Measurements from ENCODE around the gene LRRC4. TPM values are rescaled to one million over a fixed set of nuclear protein-coding genes. Genes with fewer than 3 reads are reported as not detected.

LRRC4 gene, protein sequence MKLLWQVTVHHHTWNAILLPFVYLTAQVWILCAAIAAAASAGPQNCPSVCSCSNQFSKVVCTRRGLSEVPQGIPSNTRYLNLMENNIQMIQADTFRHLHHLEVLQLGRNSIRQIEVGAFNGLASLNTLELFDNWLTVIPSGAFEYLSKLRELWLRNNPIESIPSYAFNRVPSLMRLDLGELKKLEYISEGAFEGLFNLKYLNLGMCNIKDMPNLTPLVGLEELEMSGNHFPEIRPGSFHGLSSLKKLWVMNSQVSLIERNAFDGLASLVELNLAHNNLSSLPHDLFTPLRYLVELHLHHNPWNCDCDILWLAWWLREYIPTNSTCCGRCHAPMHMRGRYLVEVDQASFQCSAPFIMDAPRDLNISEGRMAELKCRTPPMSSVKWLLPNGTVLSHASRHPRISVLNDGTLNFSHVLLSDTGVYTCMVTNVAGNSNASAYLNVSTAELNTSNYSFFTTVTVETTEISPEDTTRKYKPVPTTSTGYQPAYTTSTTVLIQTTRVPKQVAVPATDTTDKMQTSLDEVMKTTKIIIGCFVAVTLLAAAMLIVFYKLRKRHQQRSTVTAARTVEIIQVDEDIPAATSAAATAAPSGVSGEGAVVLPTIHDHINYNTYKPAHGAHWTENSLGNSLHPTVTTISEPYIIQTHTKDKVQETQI
- not detected in 2 replicates for total RNA-seq (2014; rRNA removed; shearing (Covaris generic))
- polyA plus RNA-seq (2014; cell fraction: nucleus; rRNA removed) = not detected in 2 replicates

DNA sequence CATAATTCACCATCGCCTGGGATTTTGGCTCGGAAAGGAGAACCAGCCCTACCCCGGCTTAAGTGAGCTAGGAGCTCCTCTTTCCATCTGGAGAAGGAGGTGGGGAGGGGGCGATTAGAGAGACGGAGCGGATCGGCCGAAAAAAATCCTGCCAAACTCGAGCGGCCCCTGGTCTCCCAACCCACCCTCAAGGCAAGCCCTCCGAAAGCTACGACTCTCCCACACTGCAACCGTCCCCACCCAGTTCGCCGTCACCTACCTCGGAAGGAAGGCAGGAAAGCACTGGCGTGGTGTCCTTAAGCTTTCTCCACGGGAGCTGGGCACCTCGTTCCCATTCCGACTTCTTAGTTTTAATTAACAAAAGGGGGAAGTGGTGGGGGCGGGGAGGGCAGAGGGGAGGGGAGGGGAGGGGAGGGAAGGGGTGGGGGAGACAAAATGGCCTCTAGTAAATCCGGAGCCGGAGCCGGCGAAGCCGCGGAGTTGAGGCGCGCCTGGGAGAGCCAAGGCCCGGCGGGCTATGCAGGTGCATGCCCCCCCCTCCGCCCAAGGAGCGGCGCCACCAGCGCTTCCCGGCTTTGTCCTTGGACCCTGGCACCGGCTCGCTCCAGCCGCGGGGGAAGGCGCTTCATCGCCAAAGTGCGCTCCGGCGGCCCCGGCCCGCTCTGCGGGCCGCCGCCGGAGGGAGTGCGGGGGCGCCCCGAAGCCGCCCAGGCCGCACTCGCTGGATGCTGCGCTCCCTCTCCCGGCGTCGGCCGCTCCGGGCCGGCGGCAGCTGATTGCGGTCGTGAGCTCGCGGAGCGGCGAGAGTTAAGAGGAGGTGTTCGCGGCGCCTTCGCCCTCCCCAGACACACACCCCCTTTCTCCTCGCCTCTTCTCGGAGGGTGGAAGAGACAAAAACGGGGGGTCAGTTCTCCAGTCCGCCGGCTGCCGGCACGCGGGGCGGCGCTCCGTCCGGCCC, at the start of gene LRRC4:
LRRC4 (minus strand) TSS at position 784 of the 958 bp plus-strand sequence. CDS start 797 bp downstream, outside the sequence.
- no peak for DNase-seq (ENCODE audit: extremely low read depth, low read depth)

DNA sequence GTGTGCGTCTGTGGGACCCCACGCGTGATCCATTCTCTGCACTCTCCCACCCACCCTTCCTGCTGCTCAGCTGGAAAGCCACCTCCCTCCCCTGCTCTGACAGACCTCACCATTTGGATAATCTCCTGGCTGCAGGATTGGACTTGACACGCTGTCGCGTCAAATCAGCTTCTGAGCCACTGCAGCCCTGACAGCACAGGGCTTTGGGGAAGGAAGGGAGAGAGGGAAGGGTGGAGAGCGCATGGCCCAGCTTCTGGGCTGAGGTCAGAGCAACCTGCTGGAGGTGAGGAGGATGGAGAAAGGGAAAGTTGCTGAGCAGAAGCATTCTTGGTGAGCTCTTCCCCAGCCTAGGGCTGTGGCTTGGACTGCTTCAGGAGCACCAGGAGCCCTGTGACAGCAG, 48.9 kb upstream of the LRRC4 start:
- DNase-seq (ENCODE audit: extremely low read depth, low read depth) = no peak

DNA sequence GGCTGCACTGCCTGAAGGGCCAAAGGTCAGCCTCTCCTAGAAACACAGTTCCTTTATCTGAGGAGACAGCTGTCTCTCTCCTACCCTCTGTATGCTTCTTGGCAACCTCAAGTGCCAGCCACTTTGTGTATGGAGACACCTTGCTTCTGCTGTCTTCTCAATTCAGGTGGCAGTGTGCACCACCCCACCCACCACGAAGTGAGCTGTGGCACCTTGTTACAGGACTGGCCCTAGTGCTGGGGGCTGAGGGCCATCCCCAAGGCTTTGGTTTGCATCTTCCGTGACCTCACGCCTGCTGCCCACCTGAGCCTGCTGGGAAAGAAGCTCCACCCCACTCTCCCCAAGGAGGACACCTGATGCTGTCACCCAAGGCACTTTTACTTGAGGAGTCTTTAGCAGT, 47.1 kb upstream of the LRRC4 start:
- no peak for DNase-seq (ENCODE audit: extremely low read depth, low read depth)

DNA sequence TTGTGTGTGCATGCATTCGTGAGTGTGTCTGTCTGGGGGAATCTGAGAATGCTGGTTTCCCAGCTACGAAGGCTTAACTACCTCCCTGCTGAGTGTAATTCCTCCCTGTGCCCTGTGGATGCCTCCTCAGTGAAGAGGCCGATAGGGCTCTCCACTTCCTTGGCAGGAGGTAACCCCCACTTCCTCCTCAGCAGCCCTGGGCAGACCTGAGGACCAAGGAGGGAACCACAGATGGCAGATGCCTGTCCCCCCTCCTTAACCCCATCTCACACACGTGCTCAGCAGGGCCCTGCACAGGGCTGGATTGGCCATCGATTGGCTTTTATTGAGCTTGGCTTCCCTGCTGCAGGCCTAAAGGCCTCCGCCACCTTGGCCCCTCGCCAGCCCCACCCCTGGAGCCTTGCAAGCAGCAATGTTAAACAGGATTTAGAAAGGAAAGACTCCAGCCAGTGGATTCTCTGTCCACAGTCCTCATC, 45.6 kb upstream of the LRRC4 start:
- DNase-seq (ENCODE audit: extremely low read depth, low read depth) = no peak

DNA sequence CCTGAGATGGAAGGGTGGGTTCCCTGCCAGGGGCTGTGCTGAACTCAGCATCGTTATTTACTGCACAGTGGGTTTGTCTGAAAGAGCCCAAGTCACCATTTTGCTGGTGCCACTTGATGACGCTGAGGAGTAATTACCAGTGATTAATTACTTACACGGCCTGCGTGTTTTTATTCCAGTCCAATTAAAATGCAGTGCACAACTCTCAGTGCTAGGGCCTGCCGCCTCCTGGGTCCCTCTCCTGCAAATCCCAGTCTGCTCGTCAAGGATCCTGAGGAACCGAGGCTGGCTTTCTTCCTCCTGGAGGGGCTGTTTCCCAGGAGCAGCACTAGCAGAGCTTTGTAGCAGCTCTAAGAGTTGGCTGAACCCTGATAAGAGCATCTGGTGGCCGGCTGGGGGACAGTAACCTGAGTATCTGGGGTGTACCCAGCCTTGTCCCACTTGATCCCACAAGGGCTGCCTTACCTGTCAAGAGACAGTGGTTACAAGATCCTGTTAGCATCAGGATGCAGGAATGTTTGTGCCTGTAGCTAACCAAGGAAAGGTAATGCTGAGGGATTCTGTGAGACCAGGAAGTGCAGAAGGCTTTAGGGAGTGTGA, 45.1 kb upstream of the LRRC4 start:
- no peak for DNase-seq (ENCODE audit: extremely low read depth, low read depth)

DNA sequence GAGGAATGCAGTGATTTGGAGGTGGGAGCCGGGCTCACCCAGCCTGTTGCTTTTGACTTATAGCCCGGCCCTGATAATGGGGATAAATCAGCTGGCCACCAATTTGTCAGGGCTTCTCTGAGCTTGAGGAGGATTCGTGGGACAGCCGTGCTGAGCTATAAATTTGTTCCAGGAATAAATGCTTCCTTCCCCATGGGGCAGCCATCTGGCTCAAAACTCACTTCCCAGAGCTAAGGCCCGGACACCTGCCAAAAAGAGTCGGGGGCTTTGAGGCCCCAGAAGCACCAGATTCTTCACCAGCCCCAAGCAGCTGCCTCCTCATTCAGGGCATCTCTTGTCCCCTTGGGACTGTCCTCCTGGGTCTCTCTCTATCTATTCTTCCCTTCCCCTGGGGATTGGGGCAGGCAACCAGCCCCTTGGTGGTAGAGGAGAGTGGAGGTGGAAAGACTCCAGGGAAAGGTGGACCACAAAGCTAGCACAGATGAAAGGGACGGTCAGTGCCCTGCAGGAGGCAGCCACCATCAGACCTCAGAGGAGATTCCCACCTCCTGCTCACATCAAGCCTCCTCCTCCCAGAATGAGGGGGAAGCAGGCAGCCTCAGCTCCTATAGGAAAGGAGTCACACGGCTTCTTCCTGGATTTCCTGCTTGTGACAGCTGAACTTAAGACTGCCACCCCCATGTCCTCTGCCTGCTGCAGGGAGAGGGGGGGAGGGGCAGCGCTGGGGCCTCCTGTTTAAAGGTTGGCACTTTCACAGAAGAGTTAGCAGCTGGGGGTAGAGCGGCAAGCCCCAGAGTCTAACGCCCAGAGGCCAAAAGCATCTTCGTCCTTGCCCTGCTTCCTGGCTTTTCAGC, 44.2 kb upstream of the LRRC4 start:
- no peak for DNase-seq (ENCODE audit: extremely low read depth, low read depth)

DNA sequence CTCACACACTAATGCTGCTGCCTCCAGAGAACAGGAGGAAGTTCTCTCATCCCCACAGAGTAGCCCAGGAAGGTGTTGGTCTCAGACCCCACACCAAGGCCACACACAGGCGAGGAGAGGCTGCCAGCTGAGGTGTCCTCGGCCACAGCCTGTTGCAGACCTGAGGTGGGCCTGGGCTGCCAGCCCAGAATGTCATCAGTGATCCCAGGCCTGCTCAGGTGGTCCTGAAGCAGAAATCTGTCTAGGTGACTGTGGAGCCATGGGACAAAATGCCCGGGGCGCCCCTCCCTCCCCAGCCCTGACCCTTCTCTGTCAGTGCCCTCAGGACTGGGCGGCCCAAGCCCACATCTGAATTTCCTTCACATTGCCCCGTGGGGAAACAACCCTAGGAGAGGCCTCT, 43.5 kb upstream of the LRRC4 start:
- DNase-seq (ENCODE audit: extremely low read depth, low read depth) = no peak

DNA sequence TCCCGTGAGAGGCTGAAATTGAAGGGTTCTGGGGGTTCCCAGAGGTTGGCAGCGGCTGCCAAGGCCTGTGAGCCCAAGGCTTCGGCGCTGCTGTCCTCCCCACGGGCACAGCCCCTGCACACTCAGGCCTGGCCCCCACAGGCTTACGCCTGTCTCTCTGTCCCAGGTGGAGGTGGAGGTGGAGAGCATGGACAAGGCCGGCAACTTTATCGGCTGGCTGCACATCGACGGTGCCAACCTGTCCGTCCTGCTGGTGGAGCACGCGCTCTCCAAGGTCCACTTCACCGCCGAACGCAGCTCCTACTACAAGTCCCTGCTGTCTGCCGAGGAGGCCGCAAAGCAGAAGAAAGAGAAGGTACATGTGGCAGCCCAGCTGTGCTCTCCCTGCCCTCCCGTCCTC, 43.1 kb upstream of the LRRC4 start:
- no peak for DNase-seq (ENCODE audit: extremely low read depth, low read depth)

DNA sequence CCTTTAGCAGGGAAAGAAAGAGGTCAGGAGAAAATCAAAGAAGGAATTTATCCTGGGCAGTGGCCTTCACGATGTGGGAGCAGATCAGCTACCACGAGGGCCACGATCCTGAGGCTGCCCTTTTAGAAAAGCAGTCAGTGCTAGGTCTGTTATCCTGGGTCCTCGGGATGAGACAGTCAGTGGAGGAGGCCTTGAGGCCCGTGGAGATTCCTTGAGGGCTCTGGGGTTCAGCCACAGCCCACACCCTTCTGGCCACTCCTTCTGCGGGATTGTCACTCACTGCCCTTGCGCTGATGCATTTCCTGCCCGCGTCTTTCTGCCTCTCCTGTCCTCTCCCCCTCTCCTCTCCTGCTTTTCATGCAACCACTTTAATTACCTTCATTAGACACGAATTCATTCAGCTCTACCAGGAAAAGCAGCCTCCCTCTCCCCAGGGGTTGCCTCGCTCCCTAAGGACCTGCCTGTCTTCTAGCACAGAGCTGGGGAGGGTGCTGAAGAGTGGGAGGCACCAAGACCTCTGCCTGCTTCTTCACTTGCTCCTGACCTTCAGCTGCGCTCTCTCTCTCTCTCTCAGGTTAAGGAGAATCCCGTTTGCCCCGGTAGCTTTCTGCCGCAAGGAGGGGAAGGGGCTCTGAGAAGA, 42.6 kb upstream of the LRRC4 start:
- no peak for DNase-seq (ENCODE audit: extremely low read depth, low read depth)

DNA sequence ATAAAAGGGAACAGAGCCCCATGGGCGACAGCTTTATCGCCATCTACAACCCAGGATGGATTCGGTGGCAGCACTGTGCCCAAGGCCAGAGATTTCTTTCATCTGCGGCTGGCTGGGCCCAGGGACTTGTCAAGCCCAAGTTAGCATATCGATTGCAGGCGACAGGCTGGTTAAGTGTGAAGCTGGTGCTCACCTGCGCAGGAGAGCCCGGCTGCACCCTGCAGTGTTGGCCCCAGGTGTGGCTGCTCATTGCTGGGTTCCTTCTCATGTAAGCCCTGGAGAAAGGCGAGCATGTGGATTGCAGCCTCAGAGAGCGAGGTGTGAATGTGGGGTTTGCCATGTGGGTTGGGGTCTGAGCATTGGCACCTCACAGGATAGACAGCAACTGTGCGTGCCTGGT, 40.6 kb upstream of the LRRC4 start:
- no peak for DNase-seq (ENCODE audit: extremely low read depth, low read depth)

DNA sequence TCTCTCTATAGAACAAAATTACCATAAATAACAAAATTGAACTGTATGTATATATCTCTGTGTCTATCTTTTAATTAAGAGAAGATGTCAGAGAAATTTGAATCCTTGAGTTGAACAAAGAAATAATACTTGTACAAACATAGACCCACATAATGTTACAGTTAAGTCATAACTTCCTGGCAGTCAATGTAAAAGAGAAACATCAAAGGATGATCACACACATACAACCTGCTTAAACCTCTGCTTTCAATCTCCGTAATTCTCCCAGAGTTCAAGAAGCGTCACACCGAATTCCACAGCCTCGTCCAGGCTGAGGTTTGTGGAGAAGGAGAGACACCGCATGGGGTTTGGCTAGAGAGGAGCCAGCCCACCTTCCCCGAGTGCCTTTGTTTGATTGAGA, 40.1 kb upstream of the LRRC4 start:
- DNase-seq (ENCODE audit: extremely low read depth, low read depth) = no peak

DNA sequence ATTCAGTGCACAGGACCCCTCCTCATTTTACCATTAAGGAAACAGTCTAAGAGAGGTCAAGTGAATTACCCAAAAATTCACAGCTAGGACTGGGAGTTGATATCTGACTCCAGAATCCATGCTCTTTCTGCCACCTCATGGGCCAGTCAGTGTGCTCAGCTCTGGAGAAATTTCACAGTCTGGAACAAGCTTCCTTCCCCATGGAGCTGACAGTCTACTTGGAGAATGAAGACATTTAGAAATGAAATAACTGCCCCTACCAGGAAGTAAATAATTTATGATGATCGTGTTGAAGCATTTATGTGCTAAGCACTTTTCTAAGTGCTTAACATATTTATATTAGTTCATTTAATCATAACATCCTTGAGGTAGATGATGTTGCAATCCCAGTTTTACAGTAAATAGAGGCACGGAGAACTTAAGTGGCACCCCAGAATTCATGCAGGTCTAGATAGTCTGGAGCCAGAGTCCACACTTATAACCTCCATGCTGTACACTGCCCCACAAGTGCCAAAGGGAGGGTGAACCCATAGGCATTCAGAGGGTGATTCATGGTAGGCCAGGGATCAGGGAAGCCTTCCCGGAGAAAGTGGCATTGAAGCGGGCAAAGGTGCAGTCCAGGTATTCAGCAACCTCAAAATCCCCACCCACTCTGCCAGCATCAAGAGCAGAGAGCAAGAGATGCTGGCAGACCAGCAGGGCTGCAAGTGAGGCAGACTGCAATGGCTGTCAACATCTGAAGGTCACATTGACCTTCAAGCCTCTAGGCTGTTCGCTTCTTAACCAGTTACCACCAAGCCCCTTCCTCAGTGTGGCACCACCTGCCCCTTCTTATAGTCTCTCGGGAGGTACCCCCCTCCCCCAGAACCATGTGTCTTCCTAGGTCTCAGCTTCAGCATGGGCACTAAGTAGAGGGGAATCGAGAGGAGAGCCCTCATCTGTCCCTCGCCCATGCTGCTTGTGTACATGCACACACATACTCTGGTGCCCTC, 38.4 kb upstream of the LRRC4 start:
- DNase-seq (ENCODE audit: extremely low read depth, low read depth) = no peak

DNA sequence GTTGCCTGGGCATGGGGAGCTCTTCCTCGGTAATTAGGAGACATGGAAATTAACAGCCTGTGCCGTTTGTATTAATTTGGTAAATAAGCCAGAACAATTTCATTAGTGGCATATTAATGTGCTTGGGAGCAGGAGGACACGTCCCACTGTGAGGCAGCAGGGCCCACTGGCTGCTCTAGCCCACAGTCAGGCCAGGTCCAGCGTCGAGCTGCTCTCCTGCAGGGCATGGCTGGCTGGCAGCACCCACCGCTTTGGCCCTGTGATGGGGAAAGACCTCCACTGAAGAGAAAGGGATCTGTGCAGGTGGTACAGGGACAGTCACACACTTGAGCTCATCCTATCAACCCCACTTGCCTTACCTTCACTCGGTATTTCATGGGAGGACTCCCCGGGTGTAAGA, 37.5 kb upstream of the LRRC4 start:
- no peak for DNase-seq (ENCODE audit: extremely low read depth, low read depth)

DNA sequence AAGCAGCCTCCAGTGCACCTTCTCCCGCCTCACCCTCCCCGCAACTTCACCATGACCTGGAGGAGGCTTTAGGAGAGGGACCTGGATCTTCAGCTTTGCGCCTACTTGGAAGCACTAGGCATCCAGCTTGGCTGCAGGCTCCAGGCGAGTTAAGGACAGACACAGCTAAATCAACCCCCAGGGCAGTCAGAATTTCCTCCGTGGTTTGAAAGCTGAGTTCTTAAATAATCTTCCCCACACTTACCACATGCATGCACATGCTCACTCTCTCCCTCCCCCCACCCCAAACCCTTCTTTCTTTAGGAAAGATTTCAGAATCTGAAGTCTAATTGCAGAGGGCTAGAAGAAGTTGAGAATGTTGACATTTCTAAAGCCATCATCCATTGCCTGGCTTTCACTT, 36.7 kb upstream of the LRRC4 start:
- DNase-seq (ENCODE audit: extremely low read depth, low read depth) = no peak

DNA sequence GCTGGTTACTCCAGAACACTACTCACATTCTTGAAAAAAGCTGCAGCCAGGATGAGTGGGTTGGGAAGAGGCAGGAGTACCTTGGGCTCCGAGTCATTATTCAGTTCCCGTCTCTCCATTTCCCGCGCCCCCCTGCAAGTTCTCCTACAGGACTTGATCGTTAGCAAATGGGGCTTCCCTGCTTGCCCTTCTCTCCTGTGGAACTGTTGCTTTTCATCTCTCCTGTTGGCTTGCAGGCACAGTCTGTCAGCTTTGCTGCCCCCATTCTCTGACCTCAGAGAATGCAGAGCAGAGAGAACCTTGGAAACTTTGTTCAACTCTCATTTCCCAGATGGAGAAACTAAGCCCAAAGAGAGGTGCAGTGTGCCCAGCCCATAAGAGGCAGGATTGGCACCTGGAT, 35.6 kb upstream of the LRRC4 start:
- DNase-seq (ENCODE audit: extremely low read depth, low read depth) = no peak

DNA sequence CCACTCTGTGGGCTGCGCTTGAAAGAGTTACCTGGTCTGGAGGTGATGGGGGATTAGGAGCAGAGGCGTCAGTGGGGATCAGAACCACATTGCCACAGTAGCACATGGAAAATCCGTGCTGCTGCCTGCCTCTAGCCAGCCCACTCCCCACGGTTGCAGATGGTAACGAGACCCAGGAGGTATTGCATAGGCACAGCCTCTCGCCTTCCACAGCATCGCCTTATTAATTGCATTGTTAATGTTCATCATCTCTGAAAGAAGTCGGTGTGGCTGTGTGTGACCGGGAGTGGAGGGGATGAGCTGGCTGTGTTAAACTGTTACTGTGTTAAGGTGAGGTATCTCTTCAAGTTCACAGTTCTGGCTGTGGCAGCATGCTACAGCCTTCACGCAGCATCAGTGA, 35.2 kb upstream of the LRRC4 start:
- no peak for DNase-seq (ENCODE audit: extremely low read depth, low read depth)

DNA sequence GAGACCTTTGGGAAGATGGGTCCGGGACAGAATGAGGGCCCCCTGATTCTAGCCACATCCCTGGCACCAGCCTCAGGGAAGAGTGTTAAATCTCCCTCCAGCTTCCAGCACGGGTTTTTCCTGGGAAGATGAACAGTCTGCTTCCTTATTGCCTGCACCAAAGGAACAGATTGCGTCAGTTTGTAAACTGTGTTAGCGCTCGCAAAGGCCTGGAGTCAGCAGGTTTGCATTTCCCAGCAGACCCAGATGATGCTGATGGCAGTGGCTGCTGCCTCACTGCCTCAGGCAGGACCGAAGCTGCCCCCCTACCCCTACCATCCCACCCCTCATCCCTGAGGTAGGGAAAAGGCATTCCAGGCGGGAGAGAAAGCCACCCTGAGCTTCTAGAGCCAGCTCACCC, 34.6 kb upstream of the LRRC4 start:
- DNase-seq (ENCODE audit: extremely low read depth, low read depth) = no peak

DNA sequence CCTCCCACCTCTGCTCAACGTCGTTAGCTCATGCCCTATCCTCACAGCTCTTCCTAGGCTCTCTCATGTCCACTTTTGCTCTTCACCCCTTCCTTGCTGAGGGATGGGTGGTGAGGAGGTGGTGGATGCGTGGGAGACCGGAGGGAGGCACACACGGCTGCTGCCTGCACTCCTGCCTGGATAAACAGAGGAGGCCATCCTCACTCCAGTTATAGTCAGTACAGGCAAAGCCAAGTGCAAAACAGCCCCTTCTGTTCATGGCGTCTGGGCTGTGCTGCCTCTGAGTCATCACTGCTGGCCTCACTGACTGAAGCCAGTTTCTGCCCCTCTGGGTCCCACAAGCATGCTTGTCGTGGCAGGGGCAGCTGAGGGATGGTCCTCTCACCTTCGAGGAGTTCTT, 31.9 kb upstream of the LRRC4 start:
- no peak for DNase-seq (ENCODE audit: extremely low read depth, low read depth)

Data from NCI-H460 (cell line).